NCI-H345 treated with DMSO at 0.1 percent for 48 hours (cell line): ENCODE results near the gene RHBG.

Source experiments
- DNase-seq: peaks from one replicate; lab custom pipeline; 2025; ENCODE audit not compliant: unreplicated experiment; lab: John Stamatoyannopoulos, UW

Gene RHBG

GRCh38 chr1:156424806-156425432, 55.9 kb downstream of the RHBG start:
- no peak for DNase-seq

- no peak for DNase-seq
Measured at GRCh38 chr1:156425943-156426342, 56.9 kb downstream of the RHBG start.

GRCh38 chr1:156427957-156428356, 58.9 kb downstream of the RHBG start:
- no peak for DNase-seq

GRCh38 chr1:156428746-156429288, 59.8 kb downstream of the RHBG start:
- DNase-seq, result no peak

GRCh38 chr1:156429313-156430060, 60.5 kb downstream of the RHBG start:
- DNase-seq, result no peak

- DNase-seq, result no peak
Measured at GRCh38 chr1:156430303-156430702, 61.3 kb downstream of the RHBG start.

- DNase-seq, result no peak
Measured at GRCh38 chr1:156430866-156431265, 61.9 kb downstream of the RHBG start.

- DNase-seq, result no peak
Measured at GRCh38 chr1:156431366-156431765, 62.4 kb downstream of the RHBG start.

- no peak for DNase-seq
Measured at GRCh38 chr1:156431769-156432668, 63.0 kb downstream of the RHBG start.

- DNase-seq, result no peak
Measured at GRCh38 chr1:156432669-156433018, 63.6 kb downstream of the RHBG start.

- DNase-seq, result no peak
Measured at GRCh38 chr1:156433032-156433431, 64.0 kb downstream of the RHBG start.

- no peak for DNase-seq
Measured at GRCh38 chr1:156433602-156434001, 64.6 kb downstream of the RHBG start.
